ENCODE results near the gene PTCSC3.

- no peak for TF ChIP-seq E2F1 (CRISPR knock-in tag; IDR thresholded peaks at IDR 0.05)
- TF ChIP-seq ZBTB49 (CRISPR knock-in tag; IDR thresholded peaks at IDR 0.05; ENCODE audit: borderline replicate concordance), result no peak
- TF ChIP-seq ZFX (CRISPR knock-in tag; IDR thresholded peaks at IDR 0.05; ENCODE audit: low read depth), result no peak
- no peak for TF ChIP-seq GPN1 (CRISPR knock-in tag; IDR thresholded peaks at IDR 0.05; ENCODE audit: borderline replicate concordance)
- TF ChIP-seq EP300 (IDR thresholded peaks at IDR 0.05; ENCODE audit: low read depth in 2 of 2, low read length in 2 of 2), result no peak
- TF ChIP-seq EP300 (CRISPR knock-in tag; IDR thresholded peaks at IDR 0.05; ENCODE audit: borderline replicate concordance), result no peak
Observed at GRCh38 chr14:36130186-36130585, 46.3 kb downstream of the PTCSC3 start.

All from HepG2 (cell line).